ENCODE measurements around the gene CREBL2.

The CREBL2 gene

DNA sequence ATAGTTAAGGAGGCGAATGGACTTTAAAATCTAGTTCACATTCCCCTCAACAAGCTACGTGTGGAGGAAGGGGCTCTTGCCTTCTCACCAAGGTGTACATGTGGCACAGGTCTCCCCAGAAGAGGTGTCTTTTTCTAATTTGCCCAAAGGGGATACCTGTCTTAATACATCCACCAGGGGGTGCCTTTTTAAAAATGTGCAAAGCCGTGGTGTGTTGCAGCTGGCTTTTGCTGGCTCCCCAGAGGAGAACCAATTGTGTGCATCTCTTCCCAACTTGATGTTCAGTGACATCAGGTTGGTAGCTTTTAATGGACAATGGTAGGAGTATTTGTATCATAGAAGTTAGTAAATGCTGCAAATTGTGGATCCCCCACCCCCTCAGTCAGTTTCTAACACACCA lies 33.8 kb downstream of the CREBL2 start:
- TF ChIP-seq, protein P1, sequence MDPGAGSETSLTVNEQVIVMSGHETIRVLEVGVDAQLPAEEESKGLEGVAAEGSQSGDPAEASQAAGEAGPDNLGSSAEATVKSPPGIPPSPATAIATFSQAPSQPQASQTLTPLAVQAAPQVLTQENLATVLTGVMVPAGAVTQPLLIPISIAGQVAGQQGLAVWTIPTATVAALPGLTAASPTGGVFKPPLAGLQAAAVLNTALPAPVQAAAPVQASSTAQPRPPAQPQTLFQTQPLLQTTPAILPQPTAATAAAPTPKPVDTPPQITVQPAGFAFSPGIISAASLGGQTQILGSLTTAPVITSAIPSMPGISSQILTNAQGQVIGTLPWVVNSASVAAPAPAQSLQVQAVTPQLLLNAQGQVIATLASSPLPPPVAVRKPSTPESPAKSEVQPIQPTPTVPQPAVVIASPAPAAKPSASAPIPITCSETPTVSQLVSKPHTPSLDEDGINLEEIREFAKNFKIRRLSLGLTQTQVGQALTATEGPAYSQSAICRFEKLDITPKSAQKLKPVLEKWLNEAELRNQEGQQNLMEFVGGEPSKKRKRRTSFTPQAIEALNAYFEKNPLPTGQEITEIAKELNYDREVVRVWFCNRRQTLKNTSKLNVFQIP (CRISPR knock-in tag; IDR thresholded peaks at IDR 0.05; ENCODE audit: borderline replicate concordance, low read depth), result no peak
- TF ChIP-seq, protein P2, sequence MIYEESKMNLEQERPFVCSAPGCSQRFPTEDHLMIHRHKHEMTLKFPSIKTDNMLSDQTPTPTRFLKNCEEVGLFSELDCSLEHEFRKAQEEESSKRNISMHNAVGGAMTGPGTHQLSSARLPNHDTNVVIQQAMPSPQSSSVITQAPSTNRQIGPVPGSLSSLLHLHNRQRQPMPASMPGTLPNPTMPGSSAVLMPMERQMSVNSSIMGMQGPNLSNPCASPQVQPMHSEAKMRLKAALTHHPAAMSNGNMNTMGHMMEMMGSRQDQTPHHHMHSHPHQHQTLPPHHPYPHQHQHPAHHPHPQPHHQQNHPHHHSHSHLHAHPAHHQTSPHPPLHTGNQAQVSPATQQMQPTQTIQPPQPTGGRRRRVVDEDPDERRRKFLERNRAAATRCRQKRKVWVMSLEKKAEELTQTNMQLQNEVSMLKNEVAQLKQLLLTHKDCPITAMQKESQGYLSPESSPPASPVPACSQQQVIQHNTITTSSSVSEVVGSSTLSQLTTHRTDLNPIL (CRISPR knock-in tag; IDR thresholded peaks at IDR 0.05; ENCODE audit: low read depth), result no peak
- TF ChIP-seq RARB (CRISPR knock-in tag; IDR thresholded peaks at IDR 0.05), result no peak
- TF ChIP-seq, protein P3, sequence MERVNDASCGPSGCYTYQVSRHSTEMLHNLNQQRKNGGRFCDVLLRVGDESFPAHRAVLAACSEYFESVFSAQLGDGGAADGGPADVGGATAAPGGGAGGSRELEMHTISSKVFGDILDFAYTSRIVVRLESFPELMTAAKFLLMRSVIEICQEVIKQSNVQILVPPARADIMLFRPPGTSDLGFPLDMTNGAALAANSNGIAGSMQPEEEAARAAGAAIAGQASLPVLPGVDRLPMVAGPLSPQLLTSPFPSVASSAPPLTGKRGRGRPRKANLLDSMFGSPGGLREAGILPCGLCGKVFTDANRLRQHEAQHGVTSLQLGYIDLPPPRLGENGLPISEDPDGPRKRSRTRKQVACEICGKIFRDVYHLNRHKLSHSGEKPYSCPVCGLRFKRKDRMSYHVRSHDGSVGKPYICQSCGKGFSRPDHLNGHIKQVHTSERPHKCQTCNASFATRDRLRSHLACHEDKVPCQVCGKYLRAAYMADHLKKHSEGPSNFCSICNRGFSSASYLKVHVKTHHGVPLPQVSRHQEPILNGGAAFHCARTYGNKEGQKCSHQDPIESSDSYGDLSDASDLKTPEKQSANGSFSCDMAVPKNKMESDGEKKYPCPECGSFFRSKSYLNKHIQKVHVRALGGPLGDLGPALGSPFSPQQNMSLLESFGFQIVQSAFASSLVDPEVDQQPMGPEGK (CRISPR knock-in tag; IDR thresholded peaks at IDR 0.05; ENCODE audit: borderline replicate concordance), result no peak
- TF ChIP-seq ZNF565 (CRISPR knock-in tag; conservative IDR thresholded peaks at IDR 0.05; ENCODE audit: low read depth), result no peak
- TF ChIP-seq, protein P4, sequence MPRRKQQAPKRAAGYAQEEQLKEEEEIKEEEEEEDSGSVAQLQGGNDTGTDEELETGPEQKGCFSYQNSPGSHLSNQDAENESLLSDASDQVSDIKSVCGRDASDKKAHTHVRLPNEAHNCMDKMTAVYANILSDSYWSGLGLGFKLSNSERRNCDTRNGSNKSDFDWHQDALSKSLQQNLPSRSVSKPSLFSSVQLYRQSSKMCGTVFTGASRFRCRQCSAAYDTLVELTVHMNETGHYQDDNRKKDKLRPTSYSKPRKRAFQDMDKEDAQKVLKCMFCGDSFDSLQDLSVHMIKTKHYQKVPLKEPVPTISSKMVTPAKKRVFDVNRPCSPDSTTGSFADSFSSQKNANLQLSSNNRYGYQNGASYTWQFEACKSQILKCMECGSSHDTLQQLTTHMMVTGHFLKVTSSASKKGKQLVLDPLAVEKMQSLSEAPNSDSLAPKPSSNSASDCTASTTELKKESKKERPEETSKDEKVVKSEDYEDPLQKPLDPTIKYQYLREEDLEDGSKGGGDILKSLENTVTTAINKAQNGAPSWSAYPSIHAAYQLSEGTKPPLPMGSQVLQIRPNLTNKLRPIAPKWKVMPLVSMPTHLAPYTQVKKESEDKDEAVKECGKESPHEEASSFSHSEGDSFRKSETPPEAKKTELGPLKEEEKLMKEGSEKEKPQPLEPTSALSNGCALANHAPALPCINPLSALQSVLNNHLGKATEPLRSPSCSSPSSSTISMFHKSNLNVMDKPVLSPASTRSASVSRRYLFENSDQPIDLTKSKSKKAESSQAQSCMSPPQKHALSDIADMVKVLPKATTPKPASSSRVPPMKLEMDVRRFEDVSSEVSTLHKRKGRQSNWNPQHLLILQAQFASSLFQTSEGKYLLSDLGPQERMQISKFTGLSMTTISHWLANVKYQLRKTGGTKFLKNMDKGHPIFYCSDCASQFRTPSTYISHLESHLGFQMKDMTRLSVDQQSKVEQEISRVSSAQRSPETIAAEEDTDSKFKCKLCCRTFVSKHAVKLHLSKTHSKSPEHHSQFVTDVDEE (CRISPR knock-in tag; IDR thresholded peaks at IDR 0.05), result no peak
- no peak for TF ChIP-seq ARNTL (CRISPR knock-in tag; IDR thresholded peaks at IDR 0.05; ENCODE audit: borderline replicate concordance, low read depth)
- no peak for TF ChIP-seq ZNF8 (CRISPR knock-in tag; IDR thresholded peaks at IDR 0.05)
- ATAC-seq, result peak; percentile 83

DNA sequence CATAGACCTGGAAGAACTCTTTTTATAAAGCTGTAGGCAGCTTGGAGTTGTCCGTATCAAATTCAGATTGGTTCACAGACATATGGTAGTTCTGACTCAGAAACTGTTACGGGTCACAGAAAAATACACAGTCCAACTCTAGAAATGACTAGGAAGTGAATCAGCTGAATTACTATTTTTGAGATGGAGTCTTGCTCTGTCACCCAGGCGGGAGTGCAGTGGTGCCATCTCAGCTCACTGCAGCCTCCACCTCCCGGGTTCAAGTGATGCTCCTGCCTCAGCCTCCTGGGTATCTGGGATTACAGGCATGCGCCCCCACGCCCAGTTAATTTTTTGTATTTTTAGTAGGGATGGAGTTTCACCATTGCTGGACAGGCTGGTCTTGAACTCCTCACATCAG lies 34.3 kb downstream of the CREBL2 start:
- peak; percentile 78 for ATAC-seq

DNA sequence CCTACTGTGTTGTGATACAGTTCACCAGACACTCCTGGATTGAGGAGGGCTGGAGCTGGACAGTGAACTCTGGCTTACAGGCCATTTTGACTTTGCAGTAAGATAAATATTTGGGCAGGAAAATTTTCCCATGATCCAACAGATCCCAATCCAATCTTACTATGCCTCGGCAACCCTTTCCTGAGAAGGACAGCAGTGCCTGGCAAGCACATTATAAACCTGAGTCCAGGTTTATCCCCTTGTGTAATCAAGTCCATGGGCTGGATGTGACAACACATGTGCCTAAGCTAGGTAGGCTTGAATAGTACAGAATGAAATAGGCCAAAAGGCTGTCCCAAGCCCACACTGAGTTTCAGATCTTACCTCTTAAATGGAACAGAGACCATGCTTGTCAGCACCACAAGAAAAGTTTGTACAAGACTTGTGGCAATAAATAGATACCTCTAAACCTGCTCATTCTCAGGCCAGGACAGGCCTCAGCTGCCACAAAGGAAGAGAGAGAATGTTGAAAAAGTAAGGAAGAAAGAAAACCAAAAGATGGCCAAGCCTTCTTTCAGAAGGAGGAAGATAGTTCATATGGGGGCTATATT lies 34.9 kb downstream of the CREBL2 start:
- TF ChIP-seq ZC3H10 (CRISPR knock-in tag; IDR thresholded peaks at IDR 0.05) (no peak), TCF4 (CRISPR knock-in tag; IDR thresholded peaks at IDR 0.05; ENCODE audit: borderline replicate concordance) (no peak), ESRRG (CRISPR knock-in tag; IDR thresholded peaks at IDR 0.05) (no peak), ZFP30 (CRISPR knock-in tag; IDR thresholded peaks at IDR 0.05) (no peak), ZNF70 (CRISPR knock-in tag; IDR thresholded peaks at IDR 0.05) (no peak), ARNTL (CRISPR knock-in tag; IDR thresholded peaks at IDR 0.05; ENCODE audit: borderline replicate concordance, low read depth) (no peak), OSR1 (CRISPR knock-in tag; IDR thresholded peaks at IDR 0.05) (no peak), RARB (CRISPR knock-in tag; IDR thresholded peaks at IDR 0.05) (no peak), CSDC2 (CRISPR knock-in tag; IDR thresholded peaks at IDR 0.05) (no peak)
- TF ChIP-seq, protein P4 (CRISPR knock-in tag; IDR thresholded peaks at IDR 0.05), result no peak
- TF ChIP-seq, protein P2 (CRISPR knock-in tag; IDR thresholded peaks at IDR 0.05; ENCODE audit: low read depth), result no peak
- TF ChIP-seq, protein P5, sequence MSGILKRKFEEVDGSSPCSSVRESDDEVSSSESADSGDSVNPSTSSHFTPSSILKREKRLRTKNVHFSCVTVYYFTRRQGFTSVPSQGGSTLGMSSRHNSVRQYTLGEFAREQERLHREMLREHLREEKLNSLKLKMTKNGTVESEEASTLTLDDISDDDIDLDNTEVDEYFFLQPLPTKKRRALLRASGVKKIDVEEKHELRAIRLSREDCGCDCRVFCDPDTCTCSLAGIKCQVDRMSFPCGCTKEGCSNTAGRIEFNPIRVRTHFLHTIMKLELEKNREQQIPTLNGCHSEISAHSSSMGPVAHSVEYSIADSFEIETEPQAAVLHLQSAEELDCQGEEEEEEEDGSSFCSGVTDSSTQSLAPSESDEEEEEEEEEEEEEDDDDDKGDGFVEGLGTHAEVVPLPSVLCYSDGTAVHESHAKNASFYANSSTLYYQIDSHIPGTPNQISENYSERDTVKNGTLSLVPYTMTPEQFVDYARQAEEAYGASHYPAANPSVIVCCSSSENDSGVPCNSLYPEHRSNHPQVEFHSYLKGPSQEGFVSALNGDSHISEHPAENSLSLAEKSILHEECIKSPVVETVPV (CRISPR knock-in tag; IDR thresholded peaks at IDR 0.05), result no peak
- TF ChIP-seq, protein P3 (CRISPR knock-in tag; IDR thresholded peaks at IDR 0.05; ENCODE audit: borderline replicate concordance), result no peak
- no peak for ATAC-seq

All from SK-N-SH treated with all-trans-retinoic acid at 6 μM for 48 hours (cell line).